Erythroblast (primary cell): ENCODE results near the gene NSD1.

Experiments used
- GATA1 ChIP-seq: IDR thresholded peaks from 2 replicates; pipeline ENCODE4 v1.6.1; 2011; ENCODE audit warnings: low read depth, mild to moderate bottlenecking, control low read depth, low read length, moderate library complexity
- POLR2A ChIP-seq: IDR thresholded peaks from 2 replicates; pipeline ENCODE4 v1.6.1; 2011; ENCODE audit warnings: mild to moderate bottlenecking, low read length

GRCh38 chr5:177253252-177253651, 119.7 kb downstream of the NSD1 start:
- TF ChIP-seq POLR2A: no peak
- TF ChIP-seq GATA1: no peak
